HUES48 (cell line): ENCODE measurements around the gene RERE.

Experiments
- H3K27ac ChIP-seq: one replicate; pipeline ENCODE4 v1.7.0; 2013; ENCODE audit warnings: low read depth, low read length, inconsistent platforms
- H3K27me3 ChIP-seq: 2 replicates; pipeline ENCODE4 v1.6.1; 2013; ENCODE audit warnings: mild to moderate bottlenecking, low read length; ENCODE audit not compliant: control insufficient read depth, insufficient read depth
- H3K36me3 ChIP-seq: 2 replicates; pipeline ENCODE4 v1.6.1; 2013; ENCODE audit warnings: low read length; ENCODE audit not compliant: control insufficient read depth, insufficient read depth
- H3K4me1 ChIP-seq: 2 replicates; pipeline ENCODE4 v1.6.1; 2013; ENCODE audit warnings: mild to moderate bottlenecking, low read length; ENCODE audit not compliant: control insufficient read depth, insufficient read depth
- H3K4me3 ChIP-seq: 2 replicates; pipeline ENCODE4 v1.5.1; 2013; ENCODE audit warnings: mild to moderate bottlenecking, low read depth, low read length
- H3K9ac ChIP-seq: 2 replicates; pipeline ENCODE4 v1.6.1; 2013; ENCODE audit warnings: mild to moderate bottlenecking, low read depth, low read length, moderate library complexity
- H3K9me3 ChIP-seq: 2 replicates; pipeline ENCODE4 v1.6.1; 2013; ENCODE audit warnings: low read length; ENCODE audit not compliant: control insufficient read depth, insufficient read depth

RERE gene

GRCh38 chr1:8335246-8335645 lies 482.2 kb downstream of the RERE start:
- H3K9me3 ChIP-seq, result no peaks in the 10 kb centered on the region
- H3K4me3 ChIP-seq, result no peak overlapping the region
- no peak overlapping the region for H3K9ac ChIP-seq
- no peaks in the 10 kb centered on the region for H3K36me3 ChIP-seq
- no peak overlapping the region for H3K27ac ChIP-seq
- H3K4me1 ChIP-seq, result no peaks in the 10 kb centered on the region
- H3K27me3 ChIP-seq, result no peaks in the 10 kb centered on the region

DNA sequence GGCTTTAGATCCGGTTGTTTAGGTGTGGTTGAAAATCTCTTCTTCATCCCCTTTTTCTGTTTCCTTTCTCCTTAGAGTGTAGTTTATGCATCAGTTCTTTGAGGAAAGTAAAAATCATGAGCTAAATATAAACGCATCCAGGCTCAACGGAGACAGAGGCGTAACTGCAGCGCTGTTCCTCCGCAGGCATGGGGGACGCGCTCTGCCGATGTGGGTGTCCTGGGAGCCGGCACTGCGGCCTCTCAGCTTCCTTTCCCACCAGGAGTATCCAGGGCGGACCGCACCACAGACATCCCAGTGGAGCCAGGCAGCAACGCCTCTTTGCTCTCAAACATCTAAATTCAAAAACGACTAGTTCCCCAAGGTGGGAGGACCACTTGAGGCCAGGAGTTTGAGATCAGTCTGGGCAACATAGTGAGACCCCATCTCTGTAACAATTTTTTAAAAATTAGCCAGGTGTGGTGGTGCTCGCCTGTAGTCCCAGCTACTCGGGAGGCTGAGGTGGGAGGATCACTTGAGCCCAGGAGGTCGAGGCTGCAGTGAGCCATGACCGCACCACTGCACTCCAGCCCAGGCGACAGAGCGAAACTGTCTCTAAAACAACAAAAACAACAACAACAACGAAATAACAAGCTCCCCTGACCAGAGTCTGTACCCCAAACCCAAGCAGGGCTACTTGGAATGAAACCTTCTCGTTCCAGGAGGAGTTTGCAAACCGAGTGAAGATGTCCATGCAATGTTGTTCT lies 483.2 kb downstream of the RERE start:
- Histone ChIP-seq H3K4me3 (no peak overlapping the region), H3K36me3 (no peaks in the 10 kb centered on the region), H3K4me1 (no peaks in the 10 kb centered on the region), H3K9ac (no peak overlapping the region), H3K27me3 (no peaks in the 10 kb centered on the region), H3K9me3 (no peaks in the 10 kb centered on the region), H3K27ac (no peak overlapping the region)

GRCh38 chr1:8333246-8333987 lies 484.0 kb downstream of the RERE start:
- Histone ChIP-seq H3K9me3 (no peaks in the 10 kb centered on the region), H3K27me3 (no peaks in the 10 kb centered on the region), H3K36me3 (no peaks in the 10 kb centered on the region), H3K27ac (no peak overlapping the region), H3K4me1 (no peaks in the 10 kb centered on the region), H3K4me3 (no peak overlapping the region), H3K9ac (no peak overlapping the region)

GRCh38 chr1:8332806-8333205 lies 484.6 kb downstream of the RERE start:
- H3K4me3 ChIP-seq, result no peak overlapping the region
- no peaks in the 10 kb centered on the region for H3K9me3 ChIP-seq
- no peaks in the 10 kb centered on the region for H3K4me1 ChIP-seq
- H3K36me3 ChIP-seq, result no peaks in the 10 kb centered on the region
- no peak overlapping the region for H3K9ac ChIP-seq
- no peak overlapping the region for H3K27ac ChIP-seq
- no peaks in the 10 kb centered on the region for H3K27me3 ChIP-seq

- H3K9ac ChIP-seq, result no peak overlapping the region
- H3K36me3 ChIP-seq, result no peaks in the 10 kb centered on the region
- H3K27ac ChIP-seq, result no peak overlapping the region
- H3K9me3 ChIP-seq, result no peaks in the 10 kb centered on the region
- no peaks in the 10 kb centered on the region for H3K4me1 ChIP-seq
- H3K27me3 ChIP-seq, result no peaks in the 10 kb centered on the region
- H3K4me3 ChIP-seq, result no peak overlapping the region
Measured at GRCh38 chr1:8330271-8331125, 486.9 kb downstream of the RERE start.

GRCh38 chr1:8329858-8330257 lies 487.6 kb downstream of the RERE start:
- Histone ChIP-seq H3K36me3 (no peaks in the 10 kb centered on the region), H3K27ac (no peak overlapping the region), H3K9ac (no peak overlapping the region), H3K4me3 (no peak overlapping the region), H3K9me3 (no peaks in the 10 kb centered on the region), H3K4me1 (no peaks in the 10 kb centered on the region), H3K27me3 (no peaks in the 10 kb centered on the region)

DNA sequence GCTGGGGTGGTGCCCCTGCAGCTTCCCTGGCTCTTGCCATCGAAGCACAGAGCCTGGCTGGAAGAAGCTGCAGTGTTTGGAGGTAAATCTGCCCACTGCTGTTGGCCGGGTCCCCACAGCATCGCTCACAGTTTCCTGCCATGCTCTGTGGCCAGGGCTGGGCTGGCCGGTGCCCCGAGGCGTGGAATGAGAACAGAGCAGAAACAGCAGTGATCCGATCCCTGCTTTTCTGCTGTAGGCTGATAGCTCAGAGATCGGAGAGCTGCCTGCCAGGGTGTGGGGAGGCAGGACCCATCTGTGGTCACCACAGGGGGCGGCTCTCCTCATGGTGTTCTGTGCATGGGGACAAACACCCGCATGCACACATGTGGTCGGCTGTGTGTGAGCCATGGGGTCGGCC lies 488.0 kb downstream of the RERE start:
- Histone ChIP-seq H3K36me3 (no peaks in the 10 kb centered on the region), H3K27me3 (no peaks in the 10 kb centered on the region), H3K4me3 (no peak overlapping the region), H3K27ac (no peak overlapping the region), H3K9me3 (no peaks in the 10 kb centered on the region), H3K9ac (no peak overlapping the region), H3K4me1 (no peaks in the 10 kb centered on the region)

GRCh38 chr1:8328271-8328670 lies 489.2 kb downstream of the RERE start:
- no peaks in the 10 kb centered on the region for H3K27me3 ChIP-seq
- H3K36me3 ChIP-seq, result no peaks in the 10 kb centered on the region
- no peaks in the 10 kb centered on the region for H3K9me3 ChIP-seq
- no peaks in the 10 kb centered on the region for H3K4me1 ChIP-seq
- no peak overlapping the region for H3K4me3 ChIP-seq
- H3K27ac ChIP-seq, result no peak overlapping the region
- H3K9ac ChIP-seq, result no peak overlapping the region

DNA sequence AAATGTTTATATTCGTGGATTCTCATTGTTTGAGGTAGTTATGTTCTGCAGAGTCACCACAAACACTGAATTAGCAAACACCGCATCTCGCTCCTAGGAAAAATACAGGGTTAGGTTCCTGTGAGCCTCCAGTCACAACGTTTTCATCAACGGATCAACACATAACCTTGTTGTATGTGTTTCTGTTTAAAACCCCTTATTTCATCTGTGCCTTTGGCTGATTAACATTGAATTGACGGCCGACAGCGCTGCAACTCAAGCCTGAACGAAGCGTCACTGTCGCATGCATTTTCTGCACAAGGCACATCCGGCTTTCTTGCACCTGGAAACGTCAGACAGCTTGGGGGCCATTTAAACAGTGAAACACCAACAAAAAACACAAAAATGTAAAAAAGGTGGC lies 491.2 kb downstream of the RERE start:
- Histone ChIP-seq H3K9ac (no peak overlapping the region), H3K36me3 (no peaks in the 10 kb centered on the region), H3K9me3 (no peaks in the 10 kb centered on the region), H3K27me3 (no peaks in the 10 kb centered on the region), H3K4me3 (no peak overlapping the region), H3K27ac (no peak overlapping the region), H3K4me1 (no peaks in the 10 kb centered on the region)

DNA sequence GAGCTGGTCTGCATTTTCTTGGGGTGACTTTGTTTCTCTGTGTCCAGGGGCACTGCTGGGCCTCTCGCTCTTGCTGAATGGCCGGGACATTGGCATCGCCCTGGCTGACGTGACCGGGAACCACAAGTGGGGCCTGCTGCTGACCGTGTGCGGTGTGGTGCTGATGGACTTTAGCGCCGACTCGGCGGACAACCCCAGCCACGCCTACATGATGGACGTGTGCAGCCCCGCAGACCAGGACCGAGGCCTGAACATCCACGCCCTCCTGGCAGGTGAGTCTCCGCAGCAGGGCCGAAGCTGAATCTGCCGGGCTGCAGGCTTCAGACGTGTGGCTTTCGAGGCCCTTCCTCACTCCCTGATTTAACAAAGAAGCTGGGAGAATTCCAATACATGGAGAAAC lies 491.7 kb downstream of the RERE start:
- no peak overlapping the region for H3K27ac ChIP-seq
- no peaks in the 10 kb centered on the region for H3K9me3 ChIP-seq
- H3K4me1 ChIP-seq, result no peaks in the 10 kb centered on the region
- no peaks in the 10 kb centered on the region for H3K36me3 ChIP-seq
- H3K27me3 ChIP-seq, result no peaks in the 10 kb centered on the region
- no peak overlapping the region; the same call in 1 of the 2 replicates for H3K9ac ChIP-seq
- H3K4me3 ChIP-seq, result no peak overlapping the region
